ENCODE data around the gene SPTSSB.
A peak's percentile ranks its signal among the peaks of the same experiment; 100 is the strongest.

Gene SPTSSB

GRCh38 chr3:161337311-161337710 is 34.0 kb downstream of the SPTSSB start:
- peak in 1 of 2 donors; percentile 5 for DNase-seq

GRCh38 chr3:161336661-161337060 is 34.7 kb downstream of the SPTSSB start:
- DNase-seq = no peak

GRCh38 chr3:161333696-161334095 is 37.6 kb downstream of the SPTSSB start:
- DNase-seq = peak; percentile 30 to 66

GRCh38 chr3:161332792-161333191 is 38.5 kb downstream of the SPTSSB start:
- DNase-seq = peak; percentile 13 to 22

- no peak for DNase-seq
Observed at GRCh38 chr3:161325059-161325458, 46.3 kb downstream of the SPTSSB start.

GRCh38 chr3:161323926-161324621 is 47.2 kb downstream of the SPTSSB start:
- DNase-seq = no peak

GRCh38 chr3:161322781-161323568 is 48.3 kb downstream of the SPTSSB start:
- DNase-seq = no peak

- no peak for DNase-seq
Observed at GRCh38 chr3:161320837-161321236, 50.5 kb downstream of the SPTSSB start.

GRCh38 chr3:161319867-161320266 is 51.5 kb downstream of the SPTSSB start:
- peak in 1 of 2 donors; percentile 10 for DNase-seq

GRCh38 chr3:161317077-161317476 is 54.2 kb downstream of the SPTSSB start:
- DNase-seq = no peak

GRCh38 chr3:161316006-161316689 is 55.2 kb downstream of the SPTSSB start:
- peak in 1 of 2 donors; percentile 17 for DNase-seq

GRCh38 chr3:161314836-161315395 is 56.4 kb downstream of the SPTSSB start:
- DNase-seq = peak; percentile 16 to 65

- DNase-seq = no peak
Observed at GRCh38 chr3:161310649-161311423, 60.5 kb downstream of the SPTSSB start.

GRCh38 chr3:161305095-161305991 is 66.0 kb downstream of the SPTSSB start:
- peak; percentile 53 to 75 for DNase-seq

GRCh38 chr3:161296814-161297213 is 74.5 kb downstream of the SPTSSB start:
- DNase-seq = no peak

GRCh38 chr3:161295325-161295724 is 76.0 kb downstream of the SPTSSB start:
- no peak for DNase-seq
